ENCODE results near the gene SLC13A3. TPM values are rescaled to one million over a fixed set of nuclear protein-coding genes. Genes with fewer than 3 reads are reported as not detected.

Gene SLC13A3
- total and polyA plus RNA-seq, 2 donors (not counting 3 experiments of a cell fraction or from before 2014, with no cell fraction given) = 0.11 to 0.40 TPM

DNA sequence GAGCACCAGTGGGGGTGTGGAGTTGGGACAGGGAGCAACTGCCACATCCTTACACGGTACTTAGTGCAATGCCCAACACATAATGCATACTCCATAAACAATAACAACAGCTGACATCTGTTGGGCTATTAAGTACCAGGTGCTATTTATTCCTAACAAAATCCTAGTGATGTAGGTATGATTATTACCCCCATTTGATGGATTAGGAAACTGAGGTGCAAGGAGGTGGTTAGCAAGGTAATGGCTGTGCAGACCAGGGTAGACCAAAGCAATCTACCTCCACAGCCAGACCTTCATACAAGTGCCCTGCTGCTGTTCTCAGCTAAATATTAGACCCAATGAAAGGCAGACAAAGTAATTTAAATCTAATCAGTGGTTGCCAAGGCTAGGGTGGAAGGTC, 36.8 kb downstream of the SLC13A3 start:
- no peaks in the 10 kb centered on the region for H3K9me3 ChIP-seq (replicated peaks; ENCODE audit: control insufficient read depth, insufficient read depth, low read length)
- DNase-seq (ENCODE audit: low read depth, low spot score) = no peak
- no TSS peak for BruUV-seq (replicated peaks)
- no peaks in the 10 kb centered on the region for H3K79me2 ChIP-seq (ENCODE audit: control insufficient read depth, insufficient read depth, low read length)
- intact Hi-C loops (cut with micrococcal nuclease) = no loop called here
- TF ChIP-seq, protein P1, sequence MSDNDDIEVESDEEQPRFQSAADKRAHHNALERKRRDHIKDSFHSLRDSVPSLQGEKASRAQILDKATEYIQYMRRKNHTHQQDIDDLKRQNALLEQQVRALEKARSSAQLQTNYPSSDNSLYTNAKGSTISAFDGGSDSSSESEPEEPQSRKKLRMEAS (IDR thresholded peaks at IDR 0.05; ENCODE audit: insufficient read depth, insufficient read length) = no peak
- TF ChIP-seq POLR2A (IDR thresholded peaks at IDR 0.05; ENCODE audit: low read depth, low read length) (no peak), MYC (IDR thresholded peaks at IDR 0.05; ENCODE audit: low read depth, low read length) (no peak)
- no peaks in the 10 kb centered on the region for H3K4me1 ChIP-seq (ENCODE audit: control insufficient read depth, extremely low read depth, insufficient read depth, low read length)
- H3K4me2 ChIP-seq (ENCODE audit: insufficient read depth, low read length) = no peak overlapping the region
- no peaks in the 10 kb centered on the region for H3K9me1 ChIP-seq (replicated peaks; ENCODE audit: control insufficient read depth, extremely low read depth, insufficient read depth, low read length)
- dilution Hi-C loops (cut with MboI; ENCODE audit: extremely low pct_ligation_motif_present, low sequenced_read_pairs) = no loop called here
- no peak for FAIRE-seq
- CTCF ChIA-PET = no interaction called here
- H3K27ac ChIP-seq (ENCODE audit: insufficient read depth, low read depth, low read length) = no peak overlapping the region
- H3K36me3 ChIP-seq (ENCODE audit: control insufficient read depth in 2 of 2, extremely low read depth in 1 of 2, insufficient read depth in 2 of 2, low read length in 2 of 2) = no peaks in the 10 kb centered on the region
- POLR2A ChIA-PET = no interaction called here
- H2AFZ ChIP-seq (ENCODE audit: low read depth, low read length) = no peak overlapping the region
- H3K27me3 ChIP-seq (ENCODE audit: control insufficient read depth in 2 of 2, insufficient read depth in 2 of 2, low read length in 2 of 2) = no peaks in the 10 kb centered on the region
- no peaks in the 10 kb centered on the region for H4K20me1 ChIP-seq (replicated peaks; ENCODE audit: control insufficient read depth, extremely low read depth, insufficient read depth, low read length)
- H3K9ac ChIP-seq (replicated peaks; ENCODE audit: extremely low read depth, insufficient read depth, low read length) = no peak overlapping the region
- no peak overlapping the region for H3K4me3 ChIP-seq (replicated peaks in 1 of 3; ENCODE audit: insufficient read depth in 1 of 3, low read depth in 1 of 3, low read length in 3 of 3)

DNA sequence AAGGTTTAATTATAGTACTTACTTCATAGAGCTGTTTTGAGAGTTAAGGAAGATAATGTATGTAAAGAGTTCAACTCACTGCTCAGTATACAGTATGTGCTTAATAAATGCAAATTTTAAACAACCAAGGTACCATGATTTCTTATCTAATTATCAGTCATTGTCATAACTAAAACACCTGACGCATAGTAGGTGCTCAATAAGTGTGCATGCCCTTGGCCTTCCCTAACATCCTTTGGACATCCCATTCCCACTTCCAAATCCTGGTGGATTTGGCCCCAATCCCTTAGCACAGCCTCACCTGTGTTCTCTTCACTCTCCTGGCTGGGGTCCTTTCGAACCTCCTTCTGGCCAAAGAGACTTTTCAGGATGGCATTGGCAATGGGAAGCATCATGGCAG, 41.1 kb downstream of the SLC13A3 start:
- Histone ChIP-seq H3K79me2 (ENCODE audit: control insufficient read depth, insufficient read depth, low read length) (no peaks in the 10 kb centered on the region), H3K4me1 (ENCODE audit: control insufficient read depth, extremely low read depth, insufficient read depth, low read length) (no peaks in the 10 kb centered on the region), H3K4me2 (ENCODE audit: insufficient read depth, low read length) (no peak overlapping the region), H2AFZ (ENCODE audit: low read depth, low read length) (no peak overlapping the region), H3K36me3 (ENCODE audit: control insufficient read depth in 2 of 2, extremely low read depth in 1 of 2, insufficient read depth in 2 of 2, low read length in 2 of 2) (no peaks in the 10 kb centered on the region), H3K9me1 (replicated peaks; ENCODE audit: control insufficient read depth, extremely low read depth, insufficient read depth, low read length) (no peaks in the 10 kb centered on the region), H3K9ac (replicated peaks; ENCODE audit: extremely low read depth, insufficient read depth, low read length) (no peak overlapping the region), H4K20me1 (replicated peaks; ENCODE audit: control insufficient read depth, extremely low read depth, insufficient read depth, low read length) (no peaks in the 10 kb centered on the region), H3K9me3 (replicated peaks; ENCODE audit: control insufficient read depth, insufficient read depth, low read length) (no peaks in the 10 kb centered on the region), H3K4me3 (replicated peaks in 1 of 3; ENCODE audit: insufficient read depth in 1 of 3, low read depth in 1 of 3, low read length in 3 of 3) (no peak overlapping the region), H3K27me3 (ENCODE audit: control insufficient read depth in 2 of 2, insufficient read depth in 2 of 2, low read length in 2 of 2) (no peaks in the 10 kb centered on the region), H3K27ac (ENCODE audit: insufficient read depth, low read depth, low read length) (no peak overlapping the region)
- intact Hi-C loops (cut with micrococcal nuclease) = no loop called here
- TF ChIP-seq GATA2 (IDR thresholded peaks at IDR 0.05; ENCODE audit: insufficient read depth, insufficient read length, low read depth, low read length) = no peak
- no peak for TF ChIP-seq MYC (IDR thresholded peaks at IDR 0.05; ENCODE audit: low read depth, low read length)
- no peak for TF ChIP-seq FOS (IDR thresholded peaks at IDR 0.05; ENCODE audit: borderline replicate concordance, insufficient read depth, low read length)
- TF ChIP-seq, protein P1 (IDR thresholded peaks at IDR 0.05; ENCODE audit: insufficient read depth, insufficient read length) = no peak
- no peak for TF ChIP-seq POLR2AphosphoS5 (IDR thresholded peaks at IDR 0.05; ENCODE audit: insufficient read depth, low read depth, low read length)
- no peak for TF ChIP-seq EZH2 (IDR thresholded peaks at IDR 0.05; ENCODE audit: borderline replicate concordance, low read depth, low read length, severe bottlenecking)
- TF ChIP-seq JUN (IDR thresholded peaks at IDR 0.05; ENCODE audit: borderline replicate concordance, insufficient read depth, insufficient read length, low read depth) = no peak
- no peak for TF ChIP-seq POLR2A (IDR thresholded peaks at IDR 0.05; ENCODE audit: low read depth, low read length)
- TF ChIP-seq, protein P2, sequence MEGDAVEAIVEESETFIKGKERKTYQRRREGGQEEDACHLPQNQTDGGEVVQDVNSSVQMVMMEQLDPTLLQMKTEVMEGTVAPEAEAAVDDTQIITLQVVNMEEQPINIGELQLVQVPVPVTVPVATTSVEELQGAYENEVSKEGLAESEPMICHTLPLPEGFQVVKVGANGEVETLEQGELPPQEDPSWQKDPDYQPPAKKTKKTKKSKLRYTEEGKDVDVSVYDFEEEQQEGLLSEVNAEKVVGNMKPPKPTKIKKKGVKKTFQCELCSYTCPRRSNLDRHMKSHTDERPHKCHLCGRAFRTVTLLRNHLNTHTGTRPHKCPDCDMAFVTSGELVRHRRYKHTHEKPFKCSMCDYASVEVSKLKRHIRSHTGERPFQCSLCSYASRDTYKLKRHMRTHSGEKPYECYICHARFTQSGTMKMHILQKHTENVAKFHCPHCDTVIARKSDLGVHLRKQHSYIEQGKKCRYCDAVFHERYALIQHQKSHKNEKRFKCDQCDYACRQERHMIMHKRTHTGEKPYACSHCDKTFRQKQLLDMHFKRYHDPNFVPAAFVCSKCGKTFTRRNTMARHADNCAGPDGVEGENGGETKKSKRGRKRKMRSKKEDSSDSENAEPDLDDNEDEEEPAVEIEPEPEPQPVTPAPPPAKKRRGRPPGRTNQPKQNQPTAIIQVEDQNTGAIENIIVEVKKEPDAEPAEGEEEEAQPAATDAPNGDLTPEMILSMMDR (IDR thresholded peaks at IDR 0.05; ENCODE audit: extremely low read depth in 1 of 2, insufficient read depth in 1 of 2, low read depth in 1 of 2, low read length in 2 of 2) = no peak
- DNase-seq (ENCODE audit: low read depth, low spot score) (no peak), FAIRE-seq (no peak)
- dilution Hi-C loops (cut with MboI; ENCODE audit: extremely low pct_ligation_motif_present, low sequenced_read_pairs) = no loop called here
- BruUV-seq (replicated peaks) = no TSS peak
- POLR2A ChIA-PET = no interaction called here
- CTCF ChIA-PET = no interaction called here
